Measurements from ENCODE around the gene FBXL14. TPM values are rescaled to one million over a fixed set of nuclear protein-coding genes. Genes with fewer than 3 reads are reported as not detected.

The FBXL14 gene
- total RNA-seq, 1 donor from 2014 or later = 33.7 TPM

DNA sequence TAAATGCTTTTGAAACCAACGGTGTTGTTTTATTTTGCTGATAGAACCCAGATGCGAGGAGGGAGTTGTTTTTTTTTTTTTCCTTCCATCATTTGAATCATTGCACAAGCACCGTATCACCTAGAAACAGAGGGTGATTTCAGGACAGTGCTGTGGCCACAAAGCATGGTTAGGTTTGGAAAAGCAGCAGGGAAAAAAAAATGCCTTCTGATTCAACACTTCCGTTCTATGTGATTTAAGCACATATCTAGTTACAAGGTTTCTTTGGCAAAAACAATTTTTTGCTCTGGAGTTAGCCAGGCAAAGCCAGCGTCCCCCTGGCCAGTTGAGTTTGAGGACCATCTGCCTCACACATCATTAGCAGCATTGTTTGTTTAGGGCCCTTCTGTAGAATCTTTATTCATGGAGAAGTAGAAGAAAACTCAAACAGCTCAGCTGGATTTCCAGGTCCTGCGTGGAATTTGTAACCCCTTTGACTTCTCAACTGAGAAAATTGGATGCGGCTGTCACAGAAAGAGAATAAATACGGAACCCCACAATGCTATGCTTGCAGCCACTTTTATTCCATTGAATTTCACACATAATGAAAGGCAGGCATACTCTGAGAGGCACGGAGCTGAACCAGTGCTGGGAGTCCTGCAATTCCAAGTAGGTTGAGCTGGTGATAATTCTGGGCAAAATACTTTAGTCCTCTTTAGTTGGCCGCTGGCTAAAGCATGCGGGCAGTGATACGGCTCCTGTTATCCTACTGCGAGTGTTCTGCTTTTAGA, 17.6 kb upstream of the FBXL14 start:
- H3K27ac Mint-ChIP-seq (ENCODE audit: unreplicated experiment) = no peak overlapping the region
- H3K36me3 Mint-ChIP-seq (ENCODE audit: low read depth) = no peaks in the 10 kb centered on the region
- H3K4me3 Mint-ChIP-seq = peak overlapping the region; percentile 53
- H3K4me1 Mint-ChIP-seq = peaks cover 22% of the 10 kb centered on the region
- no peaks in the 10 kb centered on the region for H3K27me3 Mint-ChIP-seq (ENCODE audit: low read depth)
- no peak for DNase-seq (ENCODE audit: low read depth, low spot score)
- H3K9me3 Mint-ChIP-seq = no peaks in the 10 kb centered on the region
- TF ChIP-seq, protein P1, sequence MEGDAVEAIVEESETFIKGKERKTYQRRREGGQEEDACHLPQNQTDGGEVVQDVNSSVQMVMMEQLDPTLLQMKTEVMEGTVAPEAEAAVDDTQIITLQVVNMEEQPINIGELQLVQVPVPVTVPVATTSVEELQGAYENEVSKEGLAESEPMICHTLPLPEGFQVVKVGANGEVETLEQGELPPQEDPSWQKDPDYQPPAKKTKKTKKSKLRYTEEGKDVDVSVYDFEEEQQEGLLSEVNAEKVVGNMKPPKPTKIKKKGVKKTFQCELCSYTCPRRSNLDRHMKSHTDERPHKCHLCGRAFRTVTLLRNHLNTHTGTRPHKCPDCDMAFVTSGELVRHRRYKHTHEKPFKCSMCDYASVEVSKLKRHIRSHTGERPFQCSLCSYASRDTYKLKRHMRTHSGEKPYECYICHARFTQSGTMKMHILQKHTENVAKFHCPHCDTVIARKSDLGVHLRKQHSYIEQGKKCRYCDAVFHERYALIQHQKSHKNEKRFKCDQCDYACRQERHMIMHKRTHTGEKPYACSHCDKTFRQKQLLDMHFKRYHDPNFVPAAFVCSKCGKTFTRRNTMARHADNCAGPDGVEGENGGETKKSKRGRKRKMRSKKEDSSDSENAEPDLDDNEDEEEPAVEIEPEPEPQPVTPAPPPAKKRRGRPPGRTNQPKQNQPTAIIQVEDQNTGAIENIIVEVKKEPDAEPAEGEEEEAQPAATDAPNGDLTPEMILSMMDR (conservative IDR thresholded peaks at IDR 0.05) = no peak

DNA sequence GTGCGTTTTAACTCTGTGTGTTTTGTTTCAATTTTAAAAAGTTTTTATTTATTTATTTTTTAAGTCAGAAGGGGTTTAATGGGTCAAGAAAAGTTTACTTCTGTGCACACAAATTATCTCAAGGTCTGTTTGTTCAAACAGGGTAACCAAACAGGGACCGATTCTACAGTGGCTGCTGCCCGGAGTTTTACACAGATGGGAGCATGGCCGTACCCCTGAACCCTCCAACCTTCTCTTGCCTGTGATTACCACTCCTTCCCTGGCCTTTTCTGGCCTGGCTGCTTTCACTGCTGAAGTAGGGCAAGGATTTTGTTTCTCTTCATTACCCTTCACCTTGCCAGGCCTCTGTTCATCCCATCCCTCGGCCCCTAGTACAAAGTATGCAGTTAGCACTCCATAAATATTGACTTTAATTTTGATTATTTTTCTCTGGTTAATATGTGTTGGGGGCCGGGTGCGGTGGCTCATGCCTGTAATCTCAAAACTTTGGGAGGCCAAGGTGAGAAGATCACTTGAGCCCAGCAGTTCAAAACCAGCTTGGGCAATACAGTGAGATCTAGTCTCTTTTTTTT, 15.8 kb upstream of the FBXL14 start:
- Mint-ChIP-seq H3K4me1 (peaks cover 32% of the 10 kb centered on the region), H3K36me3 (ENCODE audit: low read depth) (no peaks in the 10 kb centered on the region), H3K9me3 (no peaks in the 10 kb centered on the region), H3K4me3 (no peak overlapping the region), H3K27ac (ENCODE audit: unreplicated experiment) (no peak overlapping the region), H3K27me3 (ENCODE audit: low read depth) (peaks cover 10% of the 10 kb centered on the region)
- no peak for DNase-seq (ENCODE audit: low read depth, low spot score)
- TF ChIP-seq, protein P1 (conservative IDR thresholded peaks at IDR 0.05) = no peak

DNA sequence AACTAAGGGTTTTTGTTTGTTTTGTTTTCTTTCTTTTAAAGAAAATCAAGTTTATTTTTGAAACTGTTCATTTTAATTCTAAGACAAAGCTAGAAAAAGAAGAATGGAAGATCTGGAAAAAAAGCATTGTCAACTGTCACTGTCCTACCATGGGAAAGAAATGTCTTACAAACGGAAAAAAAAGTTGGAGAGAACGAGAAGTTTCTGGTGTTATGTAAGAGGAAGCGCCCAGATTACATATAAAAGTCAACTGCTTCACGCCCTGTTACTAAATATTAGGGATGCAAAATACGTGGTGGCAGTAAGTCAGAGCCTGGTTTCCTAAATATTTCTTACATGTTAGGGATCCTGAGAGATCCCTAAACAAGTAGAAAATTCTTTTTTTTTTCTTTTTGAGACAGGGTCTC, 14.3 kb upstream of the FBXL14 start:
- Mint-ChIP-seq H3K9me3 (no peaks in the 10 kb centered on the region), H3K27ac (ENCODE audit: unreplicated experiment) (no peak overlapping the region), H3K36me3 (ENCODE audit: low read depth) (no peaks in the 10 kb centered on the region), H3K4me3 (no peak overlapping the region), H3K27me3 (ENCODE audit: low read depth) (peaks cover 14% of the 10 kb centered on the region), H3K4me1 (peaks cover 40% of the 10 kb centered on the region)
- TF ChIP-seq, protein P1 (conservative IDR thresholded peaks at IDR 0.05) = no peak
- no peak for DNase-seq (ENCODE audit: low read depth, low spot score)

DNA sequence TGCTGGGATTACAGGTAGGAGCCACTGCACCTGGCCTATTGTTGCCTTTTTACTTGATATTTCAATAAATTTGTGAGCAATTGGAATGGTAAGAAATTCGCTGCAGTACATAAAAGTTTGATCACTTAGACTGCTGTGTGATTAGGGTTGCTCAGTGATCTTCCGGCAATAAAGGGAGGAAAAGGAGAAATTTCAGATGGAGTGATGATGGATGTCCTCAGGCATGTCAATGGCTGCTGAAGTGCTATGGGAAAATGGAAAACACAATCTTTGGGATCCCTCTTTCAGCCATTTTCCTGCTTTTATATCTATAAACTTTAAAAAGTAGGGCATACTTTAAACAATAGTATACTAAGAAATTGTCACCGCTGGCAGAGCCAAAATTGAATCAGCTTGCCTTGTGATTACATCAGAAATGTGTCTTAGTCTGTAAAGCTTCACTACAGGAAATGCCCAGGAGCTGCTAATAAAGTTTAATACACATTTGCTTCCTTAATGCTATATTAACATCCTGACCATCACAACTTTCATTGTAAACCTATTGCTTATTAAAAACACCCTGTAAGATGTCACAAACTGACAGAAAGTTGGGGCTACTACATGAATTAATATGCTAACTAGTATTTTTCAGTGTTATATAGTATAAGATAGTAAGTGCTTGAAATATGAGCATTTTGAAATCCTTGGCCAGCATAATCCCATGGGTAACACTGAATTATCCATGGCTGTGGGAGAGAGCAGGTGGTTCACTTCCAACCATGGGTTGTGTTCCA, 13.7 kb upstream of the FBXL14 start:
- Mint-ChIP-seq H3K36me3 (ENCODE audit: low read depth) (no peaks in the 10 kb centered on the region), H3K27ac (ENCODE audit: unreplicated experiment) (no peak overlapping the region), H3K4me1 (peaks cover 44% of the 10 kb centered on the region), H3K9me3 (no peaks in the 10 kb centered on the region), H3K4me3 (no peak overlapping the region), H3K27me3 (ENCODE audit: low read depth) (peaks cover 14% of the 10 kb centered on the region)
- TF ChIP-seq, protein P1 (conservative IDR thresholded peaks at IDR 0.05) = no peak
- no peak for DNase-seq (ENCODE audit: low read depth, low spot score)

DNA sequence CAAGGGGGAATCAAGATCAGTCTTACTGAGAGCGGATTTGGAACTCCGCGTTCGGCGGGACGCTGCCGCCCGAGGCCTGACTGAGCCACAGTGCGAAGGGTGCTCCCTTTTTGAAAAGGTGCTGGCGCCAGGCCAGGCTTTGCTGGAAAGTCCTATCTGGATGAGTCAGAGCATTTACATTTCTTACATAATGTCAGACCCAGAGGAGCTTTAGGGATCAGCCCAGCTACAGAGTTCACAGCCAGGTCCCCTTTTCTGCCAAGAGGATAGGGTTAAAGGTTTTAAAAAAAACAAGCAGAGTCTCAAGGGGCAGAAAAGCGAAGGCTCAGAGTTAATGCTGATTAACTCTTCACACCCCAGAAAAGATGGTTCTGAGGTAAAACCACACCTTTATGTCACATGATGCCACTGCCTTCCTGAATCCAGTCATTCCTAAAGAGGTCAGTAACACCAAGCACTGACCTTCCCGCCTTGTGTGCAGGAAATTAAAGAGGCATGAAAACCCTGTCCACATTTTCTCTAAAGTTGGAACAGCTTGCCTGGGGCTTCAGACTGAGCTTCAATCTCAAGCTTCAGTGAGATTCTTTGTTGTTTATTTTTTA, 11.7 kb upstream of the FBXL14 start:
- Mint-ChIP-seq H3K4me1 (peaks cover 31% of the 10 kb centered on the region), H3K27me3 (ENCODE audit: low read depth) (peaks cover 18% of the 10 kb centered on the region), H3K27ac (ENCODE audit: unreplicated experiment) (no peak overlapping the region), H3K4me3 (no peak overlapping the region), H3K36me3 (ENCODE audit: low read depth) (no peaks in the 10 kb centered on the region), H3K9me3 (no peaks in the 10 kb centered on the region)
- DNase-seq (ENCODE audit: low read depth, low spot score) = no peak
- TF ChIP-seq, protein P1 (conservative IDR thresholded peaks at IDR 0.05) = no peak
